ENCODE results near the gene NUDT7. TPM values are rescaled to one million over a fixed set of nuclear protein-coding genes. Genes with fewer than 3 reads are reported as not detected.

The NUDT7 gene
- total and polyA plus RNA-seq, 4 donors = 15.4 to 30.2 (median 25.3) TPM

DNA sequence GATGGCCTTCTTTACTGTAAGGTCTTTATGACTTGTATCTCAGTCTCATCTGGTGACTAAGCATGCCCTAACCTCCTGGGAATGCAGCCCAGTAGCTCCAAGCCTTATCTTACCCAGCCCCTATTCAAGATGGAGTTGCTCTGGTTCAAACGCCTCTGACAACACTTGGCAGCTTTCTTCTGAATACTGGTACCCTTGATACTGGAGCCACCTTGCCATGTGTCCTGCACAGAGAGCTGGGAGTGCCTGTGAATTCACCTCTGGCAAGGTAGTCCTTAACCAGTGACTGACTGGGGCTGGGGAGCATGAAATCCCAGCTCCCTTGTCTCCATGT, 17.2 kb downstream of the NUDT7 start:
- Histone ChIP-seq H3K27ac (ENCODE audit: low read depth in 1 of 2, low read length in 2 of 2) (no peak overlapping the region), H3K9ac (ENCODE audit: low read depth in 1 of 2, low read length in 2 of 2) (no peak overlapping the region), H3K4me1 (ENCODE audit: control insufficient read depth in 4 of 4, insufficient read depth in 4 of 4, low read length in 3 of 4) (no peaks in the 10 kb centered on the region), H3K36me3 (ENCODE audit: control insufficient read depth in 4 of 4, insufficient read depth in 3 of 4, low read depth in 1 of 4, low read length in 3 of 4) (peaks cover 0 to 13% (median 6%) of the 10 kb centered on the region in 4 donors), H3K27me3 (ENCODE audit: control insufficient read depth in 4 of 4, insufficient read depth in 4 of 4, low read length in 3 of 4) (no peaks in the 10 kb centered on the region), H3K9me3 (ENCODE audit: control insufficient read depth in 4 of 4, low read length in 3 of 4) (no peaks in the 10 kb centered on the region), H3K4me3 (ENCODE audit: low read depth in 1 of 3, low read length in 3 of 3) (no peak overlapping the region)
- WGBS = 95% methylated on average over 1 of the region's 1 CpG
- no peak for DNase-seq (ENCODE audit: low spot score)
- no peak for TF ChIP-seq EGR1 (IDR thresholded peaks at IDR 0.05; ENCODE audit: low read depth in 2 of 2)
- TF ChIP-seq, protein P1, sequence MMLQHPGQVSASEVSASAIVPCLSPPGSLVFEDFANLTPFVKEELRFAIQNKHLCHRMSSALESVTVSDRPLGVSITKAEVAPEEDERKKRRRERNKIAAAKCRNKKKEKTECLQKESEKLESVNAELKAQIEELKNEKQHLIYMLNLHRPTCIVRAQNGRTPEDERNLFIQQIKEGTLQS (IDR thresholded peaks at IDR 0.05) = no peak
- TF ChIP-seq NR2F2 (IDR thresholded peaks at IDR 0.05) = no peak
- no peak for TF ChIP-seq FOXA2 (IDR thresholded peaks at IDR 0.05)
- TF ChIP-seq RAD21 (IDR thresholded peaks at IDR 0.05) = no peak
- TF ChIP-seq REST (IDR thresholded peaks at IDR 0.05) = no peak
- TF ChIP-seq JUND (IDR thresholded peaks at IDR 0.05) = no peak
- no peak for TF ChIP-seq FOXA1 (IDR thresholded peaks at IDR 0.05)
- TF ChIP-seq SP1 (IDR thresholded peaks at IDR 0.05) = no peak
- no peak for TF ChIP-seq HNF4A (conservative IDR thresholded peaks at IDR 0.05)

DNA sequence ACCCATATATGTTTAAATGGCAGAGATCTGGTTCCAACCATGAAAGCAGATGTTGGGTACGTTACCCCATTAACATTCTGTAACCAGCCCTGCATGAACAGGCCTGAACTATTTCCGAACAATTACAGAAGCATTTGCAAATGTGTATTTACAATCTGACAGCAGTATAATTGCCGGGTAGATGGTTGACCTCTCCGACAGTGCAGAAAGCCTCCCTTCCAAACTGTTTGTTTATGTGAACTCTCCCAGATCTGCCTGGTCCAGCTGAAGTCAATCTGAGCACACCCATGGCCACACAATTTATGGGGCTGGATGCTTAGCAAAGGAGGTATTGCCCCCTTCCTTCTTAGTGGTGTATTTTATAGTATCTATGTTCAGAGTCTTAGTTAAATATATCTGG, 21.8 kb downstream of the NUDT7 start:
- no peak overlapping the region for H3K9ac ChIP-seq (ENCODE audit: low read depth in 1 of 2, low read length in 2 of 2)
- TF ChIP-seq MAX (IDR thresholded peaks at IDR 0.05) = no peak
- TF ChIP-seq RXRA (IDR thresholded peaks at IDR 0.05) = peak in 1 of 2 donors; percentile 9
- no peaks in the 10 kb centered on the region for H3K9me3 ChIP-seq (ENCODE audit: control insufficient read depth in 4 of 4, low read length in 3 of 4)
- H3K36me3 ChIP-seq (ENCODE audit: control insufficient read depth in 4 of 4, insufficient read depth in 3 of 4, low read depth in 1 of 4, low read length in 3 of 4) = peaks cover 0 to 7% (median 2%) of the 10 kb centered on the region in 4 donors
- H3K4me3 ChIP-seq (ENCODE audit: low read depth in 1 of 3, low read length in 3 of 3) = no peak overlapping the region
- peaks cover 0 to under 1% (median 0%) of the 10 kb centered on the region in 4 donors for H3K4me1 ChIP-seq (ENCODE audit: control insufficient read depth in 4 of 4, insufficient read depth in 4 of 4, low read length in 3 of 4)
- no peak for DNase-seq (ENCODE audit: low spot score)
- 62% methylated on average over 4 of the region's 4 CpGs for WGBS
- H3K27ac ChIP-seq (ENCODE audit: low read depth in 1 of 2, low read length in 2 of 2) = no peak overlapping the region
- no peaks in the 10 kb centered on the region for H3K27me3 ChIP-seq (ENCODE audit: control insufficient read depth in 4 of 4, insufficient read depth in 4 of 4, low read length in 3 of 4)

DNA sequence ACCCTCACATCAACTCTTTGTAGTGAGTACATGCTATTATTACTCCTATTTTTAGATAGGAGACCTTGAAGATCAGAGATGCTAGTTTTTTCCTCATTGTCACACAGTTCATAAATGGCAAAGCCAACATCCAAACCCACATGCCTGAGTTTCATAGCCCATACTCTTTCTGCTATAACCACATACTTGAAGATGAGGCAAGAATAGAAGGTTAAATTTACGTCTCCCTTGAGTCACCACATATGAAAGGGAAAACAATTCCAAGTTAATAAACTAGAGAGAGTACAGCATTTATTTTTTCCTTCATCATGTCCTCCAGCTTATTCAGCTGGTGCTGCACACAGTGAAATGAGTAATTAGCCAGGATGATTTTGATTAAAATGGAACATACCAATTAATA, 23.7 kb downstream of the NUDT7 start:
- H3K27me3 ChIP-seq (ENCODE audit: control insufficient read depth in 4 of 4, insufficient read depth in 4 of 4, low read length in 3 of 4) = no peaks in the 10 kb centered on the region
- H3K27ac ChIP-seq (ENCODE audit: low read depth in 1 of 2, low read length in 2 of 2) = no peak overlapping the region
- no peak overlapping the region for H3K9ac ChIP-seq (ENCODE audit: low read depth in 1 of 2, low read length in 2 of 2)
- WGBS = 88% methylated on average over 1 of the region's 1 CpG
- no peaks in the 10 kb centered on the region for H3K9me3 ChIP-seq (ENCODE audit: control insufficient read depth in 4 of 4, low read length in 3 of 4)
- peaks cover 2 to 9% (median 4%) of the 10 kb centered on the region in 4 donors for H3K4me1 ChIP-seq (ENCODE audit: control insufficient read depth in 4 of 4, insufficient read depth in 4 of 4, low read length in 3 of 4)
- TF ChIP-seq, protein P1 (IDR thresholded peaks at IDR 0.05) = no peak
- TF ChIP-seq EGR1 (IDR thresholded peaks at IDR 0.05; ENCODE audit: low read depth in 2 of 2) (no peak), YY1 (IDR thresholded peaks at IDR 0.05) (no peak), FOXA2 (IDR thresholded peaks at IDR 0.05) (no peak), GABPA (IDR thresholded peaks at IDR 0.05 in 1 of 2, conservative IDR thresholded peaks at IDR 0.05 in 1 of 2) (no peak), FOXA1 (IDR thresholded peaks at IDR 0.05) (no peak), HNF4G (IDR thresholded peaks at IDR 0.05) (no peak), RAD21 (IDR thresholded peaks at IDR 0.05) (no peak), RXRA (IDR thresholded peaks at IDR 0.05) (no peak)
- DNase-seq (ENCODE audit: low spot score) = no peak
- H3K4me3 ChIP-seq (ENCODE audit: low read depth in 1 of 3, low read length in 3 of 3) = no peak overlapping the region
- peaks cover 0 to 7% (median 2%) of the 10 kb centered on the region in 4 donors for H3K36me3 ChIP-seq (ENCODE audit: control insufficient read depth in 4 of 4, insufficient read depth in 3 of 4, low read depth in 1 of 4, low read length in 3 of 4)
